T-cell (primary cell): ENCODE results near the gene SLC25A20. TPM values are rescaled to one million over a fixed set of nuclear protein-coding genes. Genes with fewer than 3 reads are reported as not detected.
"Not testable (repeated sequence)": the region's sequence is repeated elsewhere in the genome, so short reads cannot be mapped to it uniquely, and the experiment has no call there.

Experiments used
- ATAC-seq, 4 experiments: fragments of 200-7000 bp in 3 of 4; fragments of 150-1000 bp in 1 of 4; cut with Tn5 transposase; replicated peaks in 1 of 4; 1 replicate in 3 of 4; 2 replicates in 1 of 4; pipeline ENCODE4 v1.10.0; 2021; ENCODE audit warnings: moderate library complexity in 3 of 4, mild to moderate bottlenecking in 2 of 4, moderate number of reproducible peaks in 1 of 4
- CTCF ChIA-PET, 2 donors: fragments of 300-600 bp; sonication (Branson Sonifier 250); formaldehyde crosslinking; loops; one replicate each; lab custom pipeline; 2022; ENCODE audit warnings: antibody characterized with exemption in 2 of 2; lab: Charles Lee
- POLR2A ChIA-PET, 2 donors: fragments of 300-600 bp; sonication (Branson Sonifier 250); formaldehyde crosslinking; loops; one replicate each; lab custom pipeline; 2022; ENCODE audit warnings: antibody characterized with exemption in 2 of 2; lab: Charles Lee
- DNase-seq, 35 experiments: peaks; one replicate each; pipeline versions ENCODE4 v3.0.0 to v3.0.0-alpha.2; 2013 to 2023
- H3K27ac ChIP-seq: one replicate; pipeline ENCODE4 v1.5.1; 2013; ENCODE audit warnings: low read length
- H3K27me3 ChIP-seq, 2 experiments: replicated peaks in 1 of 2; 1 replicate in 1 of 2; 2 replicates in 1 of 2; pipeline versions ENCODE4 v1.6.1 to v1.7.0; 2013; ENCODE audit warnings: low read length in 1 of 2, mixed read lengths in 1 of 2; ENCODE audit not compliant: control insufficient read depth in 2 of 2, insufficient read depth in 2 of 2; ENCODE audit errors: extremely low read depth in 1 of 2
- H3K36me3 ChIP-seq, 2 donors: 1 replicate in 1 of 2; 2 replicates in 1 of 2; pipeline versions ENCODE4 v1.6.1 to v1.7.0; 2013; ENCODE audit warnings: low read length in 1 of 2; ENCODE audit not compliant: control insufficient read depth in 2 of 2, insufficient read depth in 1 of 2; ENCODE audit errors: extremely low read depth in 1 of 2
- H3K4me1 ChIP-seq, 2 experiments: 1 replicate in 1 of 2; 2 replicates in 1 of 2; pipeline versions ENCODE4 v1.6.1 to v1.7.0; 2013; ENCODE audit warnings: low read length in 2 of 2, mixed read lengths in 1 of 2; ENCODE audit not compliant: insufficient read depth in 2 of 2, control insufficient read depth in 1 of 2; ENCODE audit errors: extremely low read depth in 1 of 2
- H3K4me3 ChIP-seq, 2 donors: 1 replicate in 1 of 2; 2 replicates in 1 of 2; pipeline versions ENCODE4 v1.5.1 to v1.7.0; 2013; ENCODE audit warnings: mild to moderate bottlenecking in 2 of 2, low read length in 1 of 2, moderate library complexity in 1 of 2; ENCODE audit not compliant: control insufficient read depth in 1 of 2; ENCODE audit errors: extremely low read depth in 1 of 2
- H3K9me3 ChIP-seq: 2 replicates; pipeline ENCODE4 v1.7.0; 2013
- H3K27ac Mint-ChIP-seq, 2 donors: one replicate each; pipeline ENCODE4 v1.8.0; 2020 to 2021; ENCODE audit warnings: mild to moderate bottlenecking in 2 of 2, mixed read lengths in 2 of 2
- H3K27me3 Mint-ChIP-seq, 2 donors: one replicate each; pipeline ENCODE4 v1.8.0; 2021 to 2022; ENCODE audit warnings: mixed read lengths in 2 of 2
- H3K36me3 Mint-ChIP-seq: one replicate; pipeline ENCODE4 v1.8.0; 2021; ENCODE audit warnings: mixed read lengths
- H3K4me1 Mint-ChIP-seq, 3 donors: one replicate each; pipeline ENCODE4 v1.8.0; 2020 to 2022; ENCODE audit warnings: mixed read lengths in 3 of 3, mild to moderate bottlenecking in 1 of 3
- H3K4me3 Mint-ChIP-seq, 3 donors: one replicate each; pipeline ENCODE4 v1.8.0; 2020 to 2022; ENCODE audit warnings: mild to moderate bottlenecking in 3 of 3, mixed read lengths in 3 of 3, moderate library complexity in 3 of 3
- H3K9me3 Mint-ChIP-seq, 3 donors: one replicate each; pipeline ENCODE4 v1.8.0; 2020 to 2022; ENCODE audit warnings: mixed read lengths in 3 of 3
- WGBS: methylation state at CpG from one replicate; pipeline ENCODE4 v1.1.5; 2013; ENCODE audit warnings: missing lambda C conversion rate; ENCODE audit not compliant: insufficient coverage; 5-methylcytosine and 5-hydroxymethylcytosine counted together
- total RNA-seq, 35 experiments: library from RNA in 6 of 35; stranded (reverse) in 6 of 35; fragments of 120-200 nt in 1 of 35; gene quantifications; one replicate each; pipeline versions ENCODE4 v1.2.1 to v1.2.4 and lab custom pipeline; 2013 to 2026

The SLC25A20 gene
- total RNA-seq, 5 donors from 2014 or later (not counting 1 experiment from before 2014, with no cell fraction given), result 9.4 to 18.2 (median 14.7) TPM

DNA sequence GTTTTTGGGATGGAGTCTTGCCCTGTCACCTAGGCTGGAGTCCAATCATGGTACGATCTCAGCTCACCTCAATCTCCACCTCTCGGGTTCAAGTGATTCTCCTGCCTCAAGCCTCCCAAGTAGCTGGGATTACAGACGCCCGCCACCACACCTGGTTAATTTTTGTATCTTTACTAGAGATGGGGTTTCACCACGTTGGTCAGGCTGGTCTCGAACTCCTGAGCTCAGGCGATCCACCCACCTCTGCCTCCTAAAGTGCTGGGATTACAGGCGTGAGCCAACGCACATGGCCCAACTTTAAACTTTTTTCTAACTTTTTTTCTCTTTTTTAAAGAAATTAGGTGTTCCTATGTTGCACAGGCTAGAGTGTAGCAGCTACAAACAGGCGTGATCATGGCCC lies 70.8 kb downstream of the SLC25A20 start:
- 90% methylated on average over 2 of the region's 10 CpGs for WGBS
- H3K36me3 ChIP-seq, H3K27ac ChIP-seq, ATAC-seq, H3K4me3 ChIP-seq, H3K4me3 Mint-ChIP-seq, H3K27me3 Mint-ChIP-seq, H3K27me3 ChIP-seq, H3K9me3 ChIP-seq, CTCF ChIA-PET, DNase-seq, H3K4me1 ChIP-seq, H3K27ac Mint-ChIP-seq, H3K9me3 Mint-ChIP-seq: not testable (repeated sequence)
- Mint-ChIP-seq H3K4me1 (peaks cover 12 to 21% (median 15%) of the 10 kb centered on the region in 3 donors), H3K36me3 (peaks cover 11% of the 10 kb centered on the region)
- POLR2A ChIA-PET, result interaction anchor here in 1 of 2 donors (0.7 to 0.9 kb wide), 2 partner anchors 19 to 145 kb away, joined by 3 to 5 read pairs; partner anchors contain the start of gene PRKAR2A

GRCh38 chr3:48826451-48826850 lies 72.2 kb downstream of the SLC25A20 start:
- Histone ChIP-seq H3K9me3 (no peaks in the 10 kb centered on the region), H3K36me3 (peaks cover 0 to 3% of the 10 kb centered on the region in 2 donors), H3K4me1 (no peaks in the 10 kb centered on the region), H3K4me3 (no peak overlapping the region), H3K27me3 (no peaks in the 10 kb centered on the region), H3K27ac (no peak overlapping the region)
- no peak for ATAC-seq
- 100% methylated on average over 1 of the region's 2 CpGs for WGBS
- Mint-ChIP-seq H3K4me3 (no peak overlapping the region), H3K4me1 (peaks cover 14 to 21% (median 14%) of the 10 kb centered on the region in 3 donors), H3K9me3 (no peaks in the 10 kb centered on the region), H3K27me3 (no peaks in the 10 kb centered on the region), H3K27ac (no peak overlapping the region), H3K36me3 (peaks cover 11% of the 10 kb centered on the region)
- CTCF ChIA-PET, result no interaction called here
- DNase-seq, result no peak
- POLR2A ChIA-PET, result no interaction called here

DNA sequence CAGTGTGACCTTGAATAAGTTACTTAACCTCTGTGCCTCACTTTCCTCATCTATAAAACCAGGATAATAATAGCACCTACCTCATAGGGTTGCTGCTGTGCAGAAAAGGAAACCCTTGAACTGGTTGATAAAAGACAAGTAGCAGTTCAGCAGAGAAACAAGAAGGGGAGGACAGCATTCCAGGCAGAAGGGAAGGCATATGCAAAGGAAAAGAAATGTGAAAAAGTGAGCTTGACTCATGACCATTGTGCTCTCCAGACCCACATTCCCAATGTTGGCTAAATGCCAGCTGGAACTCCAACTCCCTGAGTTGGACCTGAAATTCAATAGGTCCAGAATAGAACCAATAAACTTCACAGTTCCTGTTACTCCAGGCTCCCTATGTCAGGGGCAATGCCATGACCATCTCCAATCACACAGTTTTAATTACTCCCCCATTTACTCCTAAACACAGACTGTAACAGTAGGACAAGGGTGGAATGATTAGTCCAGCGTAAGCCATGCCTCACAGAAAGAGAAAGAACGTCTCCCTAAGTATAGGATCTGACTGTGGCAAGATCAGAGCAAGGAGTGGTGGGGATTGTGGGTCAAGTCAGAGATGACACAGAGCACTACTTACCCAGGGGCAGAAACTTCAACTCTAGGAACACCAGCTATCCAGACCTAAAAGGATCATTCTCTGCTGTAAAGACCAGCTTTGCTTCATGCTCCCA lies 77.9 kb downstream of the SLC25A20 start:
- Mint-ChIP-seq H3K9me3 (no peaks in the 10 kb centered on the region), H3K4me3 (no peak overlapping the region), H3K4me1 (peaks cover 45 to 48% (median 47%) of the 10 kb centered on the region in 3 donors), H3K27ac (peak overlapping the region in 1 of 2 donors; percentile 34), H3K27me3 (no peaks in the 10 kb centered on the region), H3K36me3 (peaks cover 14% of the 10 kb centered on the region)
- Histone ChIP-seq H3K4me1 (no peaks in the 10 kb centered on the region), H3K36me3 (peaks cover 0 to 3% of the 10 kb centered on the region in 2 donors), H3K4me3 (no peak overlapping the region), H3K9me3 (no peaks in the 10 kb centered on the region), H3K27ac (no peak overlapping the region), H3K27me3 (no peaks in the 10 kb centered on the region)
- no peak for DNase-seq
- ChIA-PET CTCF (interaction anchor here in 1 of 2 donors (0.6 kb wide), 1 partner anchor 109 kb away, joined by 10 read pairs; no protein-coding TSS in a partner anchor), POLR2A (interaction anchor here (0.5 to 0.6 kb wide), 2 partner anchors 8 to 26 kb away, joined by 3 to 4 read pairs; no protein-coding TSS in a partner anchor)
- WGBS, result no CpG with 5 or more reads among the region's 2 CpGs
- no peak for ATAC-seq

DNA sequence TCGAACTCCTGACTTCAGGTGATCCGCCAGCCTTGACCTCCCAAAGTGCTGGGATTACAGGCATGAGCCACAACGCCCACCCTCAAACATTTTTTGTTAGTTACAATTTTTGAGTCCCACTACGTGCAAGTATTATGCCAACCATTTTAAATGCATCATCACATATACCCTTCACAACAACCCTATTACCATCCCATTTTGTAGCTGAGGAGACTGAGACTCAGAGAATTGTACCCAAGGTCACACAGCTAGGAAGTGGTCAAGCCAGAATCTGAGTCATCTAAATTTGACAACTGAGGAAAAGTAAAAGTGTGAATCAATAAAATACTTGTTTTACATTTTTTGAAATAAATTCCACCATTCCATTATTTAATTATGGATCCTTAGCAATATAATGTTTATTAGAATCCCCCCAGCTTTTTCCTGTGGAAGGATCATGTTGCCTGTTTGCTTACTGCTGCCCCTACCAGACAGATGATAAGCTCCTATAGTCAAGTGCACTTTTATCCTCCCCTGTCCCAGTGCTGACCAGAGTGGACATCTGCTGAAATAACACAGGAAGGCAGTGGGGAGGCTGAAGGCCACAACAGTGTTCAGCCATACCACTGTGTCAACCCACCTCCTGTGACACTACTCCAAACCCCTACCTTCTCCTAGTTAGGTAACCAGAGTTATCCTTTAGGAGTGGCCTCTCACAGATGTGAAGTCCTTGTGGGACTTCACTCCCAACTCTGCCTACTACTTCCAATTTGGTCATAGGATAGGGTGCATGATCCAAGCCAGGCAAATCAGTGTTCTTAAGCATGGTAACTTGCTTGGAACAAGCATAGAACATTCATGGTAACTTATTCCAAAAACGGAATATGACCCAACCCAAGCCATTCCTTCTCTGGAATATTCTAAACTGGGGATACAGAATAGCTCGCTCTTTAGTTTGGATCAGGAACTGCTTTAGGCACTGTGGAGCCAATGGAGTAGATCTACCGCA lies 79.2 kb downstream of the SLC25A20 start:
- Histone ChIP-seq H3K9me3 (no peaks in the 10 kb centered on the region), H3K36me3 (peaks cover 0 to 3% of the 10 kb centered on the region in 2 donors), H3K27me3 (no peaks in the 10 kb centered on the region), H3K4me3 (no peak overlapping the region), H3K4me1 (no peaks in the 10 kb centered on the region), H3K27ac (no peak overlapping the region)
- no peak overlapping the region for H3K4me3 Mint-ChIP-seq
- H3K27me3 Mint-ChIP-seq, result no peaks in the 10 kb centered on the region
- peaks cover 14% of the 10 kb centered on the region for H3K36me3 Mint-ChIP-seq
- H3K27ac Mint-ChIP-seq, result peak overlapping the region; percentile 31 to 34
- ATAC-seq (no peak), DNase-seq (no peak)
- H3K4me1 Mint-ChIP-seq, result peaks cover 46 to 51% (median 46%) of the 10 kb centered on the region in 3 donors
- POLR2A ChIA-PET, result interaction anchor here in 1 of 2 donors (1.0 kb wide), 1 partner anchor 35 kb away, joined by 4 read pairs; no protein-coding TSS in a partner anchor
- CTCF ChIA-PET, result interaction anchor here in 1 of 2 donors (0.6 kb wide), 2 partner anchors 20 to 418 kb away, joined by 3 read pairs; no protein-coding TSS in a partner anchor
- H3K9me3 Mint-ChIP-seq, result no peaks in the 10 kb centered on the region
- WGBS, result 94% methylated on average over 3 of the region's 7 CpGs

- Histone ChIP-seq H3K27ac (peak overlapping the region; percentile 86), H3K9me3 (no peaks in the 10 kb centered on the region), H3K27me3 (no peaks in the 10 kb centered on the region), H3K4me3 (no peak overlapping the region), H3K36me3 (no peaks in the 10 kb centered on the region), H3K4me1 (peaks cover 0 to 30% of the 10 kb centered on the region in 2 experiments)
- DNase-seq (no peak), ATAC-seq (no peak)
- ChIA-PET POLR2A (interaction anchor here in 1 of 2 donors (0.5 kb wide), 1 partner anchor 195 kb away, joined by 3 read pairs; no protein-coding TSS in a partner anchor), CTCF (no interaction called here)
- Mint-ChIP-seq H3K27me3 (no peaks in the 10 kb centered on the region), H3K36me3 (peaks cover 6% of the 10 kb centered on the region), H3K4me3 (peak overlapping the region in 1 of 3 donors; percentile 23), H3K4me1 (peaks cover 38 to 42% (median 38%) of the 10 kb centered on the region in 3 donors), H3K9me3 (peaks cover 0 to 12% (median 3%) of the 10 kb centered on the region in 3 donors), H3K27ac (peak overlapping the region; percentile 78 to 84)
- WGBS, result no CpG with 5 or more reads among the region's 3 CpGs
Observed at GRCh38 chr3:48811524-48811923, 87.2 kb downstream of the SLC25A20 start.
